Panc1 (cell line): Measurements from ENCODE around the gene ANKRD13A.

Source experiments
- CTCF ChIP-seq: fragments of 450-650 bp; IDR thresholded peaks from 2 replicates; pipeline ENCODE4 v1.5.1; 2017; ENCODE audit warnings: mild to moderate bottlenecking
- POLR2AphosphoS5 ChIP-seq: IDR thresholded peaks from 2 replicates; pipeline ENCODE4 v1.6.1; 2012; ENCODE audit warnings: mild to moderate bottlenecking, low read depth, low read length, moderate library complexity
- REST ChIP-seq, 2 experiments: IDR thresholded peaks; 2 replicates each; pipeline ENCODE4 v1.6.1; 2011 to 2012; ENCODE audit warnings: low read depth in 2 of 2, control low read depth in 1 of 2, low read length in 1 of 2, mild to moderate bottlenecking in 1 of 2, moderate library complexity in 1 of 2; ENCODE audit not compliant: insufficient read depth in 1 of 2
- SIN3A ChIP-seq: IDR thresholded peaks from 2 replicates; pipeline ENCODE4 v1.6.1; 2012; ENCODE audit warnings: low read depth, mild to moderate bottlenecking, low read length, moderate library complexity, borderline replicate concordance; ENCODE audit not compliant: insufficient read depth

- TF ChIP-seq REST (IDR thresholded peaks at IDR 0.05; ENCODE audit: insufficient read depth in 1 of 2, low read depth in 2 of 2, low read length in 1 of 2) (no peak), POLR2AphosphoS5 (no peak), CTCF (no peak), SIN3A (no peak)
Measured at GRCh38 chr12:109988274-109988673, 11.0 kb upstream of the ANKRD13A start.
